IPS-20b (cell line): ENCODE results near the gene NCOR1.
"Not testable (repeated sequence)": the region's sequence is repeated elsewhere in the genome, so short reads cannot be mapped to it uniquely, and the experiment has no call there.

Source experiments
- H3K27ac ChIP-seq: one replicate; pipeline ENCODE4 v1.5.1; 2013; ENCODE audit warnings: low read length
- H3K27me3 ChIP-seq: 2 replicates; pipeline ENCODE4 v1.6.1; 2013; ENCODE audit warnings: mild to moderate bottlenecking, low read length, inconsistent platforms; ENCODE audit not compliant: insufficient read depth
- H3K36me3 ChIP-seq: 2 replicates; pipeline ENCODE4 v1.6.1; 2013; ENCODE audit warnings: low read depth, mild to moderate bottlenecking, inconsistent platforms, low read length, moderate library complexity; ENCODE audit not compliant: insufficient read depth
- H3K4me1 ChIP-seq: 2 replicates; pipeline ENCODE4 v1.6.1; 2013; ENCODE audit warnings: mild to moderate bottlenecking, control low read depth, inconsistent platforms, low read length, moderate library complexity; ENCODE audit not compliant: insufficient read depth
- H3K4me3 ChIP-seq: 2 replicates; pipeline ENCODE4 v1.5.1; 2013; ENCODE audit warnings: mild to moderate bottlenecking, low read length, inconsistent platforms
- H3K9ac ChIP-seq: 2 replicates; pipeline ENCODE4 v1.6.1; 2013; ENCODE audit warnings: low read depth, mild to moderate bottlenecking, inconsistent platforms, low read length, moderate library complexity
- H3K9me3 ChIP-seq: 2 replicates; pipeline ENCODE4 v1.6.1; 2013; ENCODE audit warnings: mild to moderate bottlenecking, low read depth, low read length, inconsistent platforms; ENCODE audit not compliant: insufficient read depth

The NCOR1 gene

DNA sequence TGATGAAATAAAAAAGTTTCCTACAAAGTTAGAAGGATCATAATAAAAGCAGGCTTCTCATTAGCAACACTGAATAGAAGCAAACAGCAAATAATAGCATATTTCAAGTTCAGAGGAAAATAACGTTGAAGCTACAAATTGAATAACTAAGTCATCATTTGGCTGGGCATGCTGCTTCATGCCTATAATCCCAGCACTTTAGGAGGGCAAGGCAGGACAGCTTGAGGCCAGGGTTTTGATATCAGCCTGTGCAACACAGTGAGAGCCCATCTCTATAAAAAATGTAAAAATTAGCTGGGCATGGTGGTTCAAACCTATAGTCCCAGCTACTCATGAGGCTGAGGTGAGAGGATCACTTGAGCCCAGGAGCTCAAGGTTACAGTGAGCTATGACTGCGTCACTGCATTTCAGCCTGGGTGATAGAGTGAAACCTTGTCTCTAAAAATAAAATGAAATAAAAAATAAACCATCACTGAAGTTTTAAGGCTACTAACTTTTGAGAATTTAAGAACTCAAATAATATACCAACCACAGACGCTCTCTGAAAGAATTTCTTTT lies 25.5 kb downstream of the NCOR1 start:
- Histone ChIP-seq H3K36me3 (peaks cover 53% of the 10 kb centered on the region), H3K9ac (no peak overlapping the region), H3K4me1 (no peaks in the 10 kb centered on the region), H3K27ac (no peak overlapping the region), H3K4me3 (no peak overlapping the region), H3K9me3 (no peaks in the 10 kb centered on the region), H3K27me3 (no peaks in the 10 kb centered on the region)

DNA sequence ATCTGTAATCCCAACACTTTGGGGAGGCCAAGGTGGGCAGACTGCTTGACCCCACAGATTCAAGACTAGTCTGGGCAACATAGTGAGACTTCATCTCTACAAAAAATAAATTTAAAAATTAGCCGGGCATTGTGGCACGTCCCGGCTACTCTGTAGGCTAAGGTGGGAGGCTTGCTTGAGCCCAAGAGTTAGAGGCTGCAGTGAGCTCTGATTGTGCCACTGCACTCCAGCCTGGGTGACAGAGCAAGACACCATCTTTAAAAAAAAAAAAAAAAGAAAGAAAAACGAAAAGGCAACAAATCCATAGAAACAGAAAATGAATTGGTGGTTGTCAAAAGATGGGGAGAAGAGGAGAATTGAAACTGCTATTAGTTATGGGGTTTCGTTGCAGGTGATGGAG lies 27.7 kb downstream of the NCOR1 start:
- Histone ChIP-seq H3K36me3 (peaks cover 47% of the 10 kb centered on the region), H3K27me3 (no peaks in the 10 kb centered on the region), H3K9ac (no peak overlapping the region), H3K9me3 (no peaks in the 10 kb centered on the region), H3K4me3 (no peak overlapping the region), H3K4me1 (no peaks in the 10 kb centered on the region), H3K27ac (no peak overlapping the region)

DNA sequence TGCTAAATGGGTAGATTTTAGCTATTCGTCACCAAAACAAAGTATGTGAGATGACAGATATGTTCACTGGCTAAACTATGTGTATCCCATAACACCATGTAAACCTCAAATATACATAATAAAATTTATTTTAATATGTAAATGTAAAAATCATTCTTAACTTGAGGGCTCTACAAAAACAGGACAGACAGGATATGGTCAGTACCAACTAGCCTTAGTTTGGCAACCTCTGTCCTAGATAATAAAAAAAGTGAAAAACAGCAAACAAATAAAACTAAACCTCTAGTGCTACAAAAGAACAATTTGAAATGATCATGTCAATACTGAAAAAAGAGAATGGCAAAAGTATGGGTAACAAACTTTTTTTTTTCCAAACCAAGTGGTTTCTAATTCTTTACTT lies 33.8 kb downstream of the NCOR1 start:
- Histone ChIP-seq H3K4me3 (no peak overlapping the region), H3K9me3 (no peaks in the 10 kb centered on the region), H3K36me3 (peaks cover 22% of the 10 kb centered on the region), H3K9ac (no peak overlapping the region), H3K27me3 (no peaks in the 10 kb centered on the region), H3K27ac (no peak overlapping the region), H3K4me1 (no peaks in the 10 kb centered on the region)

DNA sequence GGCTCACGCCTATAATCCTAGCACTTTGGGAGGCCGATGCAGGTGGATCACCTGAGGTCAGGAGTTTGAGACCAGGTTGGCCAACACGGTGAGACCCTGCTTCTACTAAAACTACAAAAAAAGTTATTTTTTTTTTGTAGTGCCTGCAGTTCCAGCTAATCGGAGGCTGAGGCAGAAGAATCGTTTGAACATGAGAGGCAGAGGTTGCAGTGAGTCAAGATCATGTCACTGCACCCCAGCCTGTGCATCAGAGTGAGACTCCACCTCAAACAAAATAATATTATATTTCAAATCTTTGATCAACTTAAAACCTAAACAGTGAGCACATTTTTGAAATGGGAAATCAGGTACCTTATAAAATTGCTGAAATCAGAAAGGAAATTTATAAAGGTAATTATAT lies 36.5 kb downstream of the NCOR1 start:
- Histone ChIP-seq H3K4me1 (no peaks in the 10 kb centered on the region), H3K9ac (no peak overlapping the region), H3K36me3 (no peaks in the 10 kb centered on the region), H3K9me3 (no peaks in the 10 kb centered on the region), H3K27ac (no peak overlapping the region), H3K4me3 (no peak overlapping the region), H3K27me3 (no peaks in the 10 kb centered on the region)

DNA sequence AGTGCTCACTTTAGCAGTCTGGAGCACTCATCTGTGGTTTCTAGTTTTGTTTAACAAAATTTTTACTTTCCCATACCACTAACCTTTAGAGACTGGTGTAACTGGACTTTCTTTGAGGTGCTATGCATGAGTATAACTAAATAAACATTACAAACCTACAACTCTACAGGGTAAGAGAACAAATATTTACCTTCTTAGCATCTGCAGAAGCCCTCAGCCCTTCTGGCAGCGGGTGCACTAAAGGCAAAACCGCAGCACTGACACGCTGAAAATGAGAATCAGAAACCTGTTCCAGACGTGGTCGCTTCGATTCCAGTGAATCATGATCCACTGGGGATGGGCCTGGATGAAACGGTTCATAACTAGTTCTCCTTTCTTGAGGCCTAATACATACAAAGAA lies 43.7 kb downstream of the NCOR1 start:
- Histone ChIP-seq H3K9ac (no peak overlapping the region), H3K27ac (no peak overlapping the region), H3K4me1 (no peaks in the 10 kb centered on the region), H3K36me3 (peaks cover 25% of the 10 kb centered on the region), H3K27me3 (no peaks in the 10 kb centered on the region), H3K4me3 (no peak overlapping the region), H3K9me3 (no peaks in the 10 kb centered on the region)

DNA sequence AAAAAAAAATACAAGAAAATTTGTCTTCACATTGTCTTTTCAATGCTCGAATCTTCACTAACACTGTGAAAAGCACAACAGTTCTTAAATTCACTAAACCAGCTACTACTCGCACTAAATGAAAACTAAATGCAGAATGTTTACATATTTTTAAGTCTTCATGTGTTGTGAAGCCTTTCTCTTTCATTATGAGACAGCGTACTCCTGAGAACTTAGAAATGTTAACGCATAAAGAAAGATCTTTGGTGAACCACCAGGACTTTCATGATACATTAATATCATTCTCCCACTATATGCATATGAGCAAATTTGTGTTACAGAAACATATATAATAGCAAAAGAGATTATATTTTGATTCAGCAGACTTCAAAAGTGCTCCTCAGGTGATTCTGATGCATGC lies 48.6 kb downstream of the NCOR1 start:
- not testable (repeated sequence) for H3K4me3 ChIP-seq, H3K27me3 ChIP-seq, H3K9me3 ChIP-seq, H3K9ac ChIP-seq, H3K4me1 ChIP-seq, H3K27ac ChIP-seq
- H3K36me3 ChIP-seq = peaks cover 22% of the 10 kb centered on the region

DNA sequence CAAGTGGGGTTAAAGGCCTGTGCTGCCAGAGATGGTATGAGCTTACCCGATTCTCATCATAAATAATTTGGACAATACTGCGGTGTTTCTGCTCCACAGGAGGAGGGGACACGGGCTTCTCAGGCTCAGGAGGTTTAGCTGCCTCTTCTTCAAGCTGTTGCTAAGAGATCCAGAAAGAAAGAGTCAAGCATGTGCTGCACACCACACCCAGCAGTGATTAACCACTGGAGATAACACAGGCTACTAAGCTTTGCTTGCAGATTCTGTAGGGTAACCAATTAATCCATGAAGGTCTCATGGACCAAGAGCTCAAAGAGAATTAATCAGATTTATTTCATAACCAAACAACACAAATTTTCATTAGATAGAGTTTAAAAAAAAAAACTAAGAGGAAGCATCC lies 56.6 kb downstream of the NCOR1 start:
- peaks cover 44% of the 10 kb centered on the region for H3K36me3 ChIP-seq
- H3K4me1 ChIP-seq = no peaks in the 10 kb centered on the region

DNA sequence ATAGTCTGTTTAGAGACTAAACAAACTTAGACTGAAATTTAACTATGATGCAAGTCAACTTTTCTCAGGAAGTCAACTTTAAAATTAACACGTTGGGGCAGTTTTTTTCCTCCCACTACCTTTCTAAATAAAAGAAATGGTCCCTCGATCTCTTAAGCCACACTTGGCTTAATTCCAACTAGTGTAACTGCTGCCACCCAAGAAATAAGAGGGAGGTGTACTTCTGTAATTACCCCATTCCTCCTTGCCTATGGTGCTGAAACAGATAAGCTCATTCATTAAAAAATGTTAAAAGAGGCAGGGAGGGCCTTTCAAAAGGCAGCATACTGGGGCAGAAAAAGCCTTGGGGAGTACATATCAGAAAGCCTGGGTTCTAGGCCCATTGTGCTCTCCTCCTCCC lies 59.8 kb downstream of the NCOR1 start:
- Histone ChIP-seq H3K27ac (no peak overlapping the region), H3K27me3 (no peaks in the 10 kb centered on the region), H3K4me3 (no peak overlapping the region), H3K4me1 (no peaks in the 10 kb centered on the region), H3K36me3 (peaks cover 64% of the 10 kb centered on the region), H3K9me3 (no peaks in the 10 kb centered on the region; the same call in 1 of the 2 replicates), H3K9ac (no peak overlapping the region)

More for the DNA sequence above, 56.6 kb downstream of the NCOR1 start:
- no peak overlapping the region for H3K9ac ChIP-seq
- H3K4me3 ChIP-seq = no peak overlapping the region
- no peaks in the 10 kb centered on the region for H3K9me3 ChIP-seq
- no peaks in the 10 kb centered on the region for H3K27me3 ChIP-seq
- no peak overlapping the region for H3K27ac ChIP-seq

DNA sequence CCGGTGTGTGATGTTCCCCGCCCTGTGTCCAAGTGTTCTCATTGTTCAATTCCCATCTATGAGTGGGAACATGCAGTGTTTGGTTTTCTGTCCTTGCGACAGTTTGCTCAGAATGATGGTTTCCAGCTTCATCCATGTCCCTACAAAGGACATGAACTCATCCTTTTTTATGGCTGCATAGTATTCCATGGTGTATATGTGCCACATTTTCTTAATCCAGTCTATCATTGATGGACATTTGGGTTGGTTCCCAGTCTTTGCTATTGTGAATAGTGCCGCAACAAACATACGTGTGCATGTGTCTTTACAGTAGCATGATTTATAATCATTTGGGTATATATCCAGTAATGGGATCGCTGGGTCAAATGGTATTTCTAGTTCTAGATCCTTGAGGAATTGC lies 63.0 kb downstream of the NCOR1 start:
- peaks cover 73% of the 10 kb centered on the region for H3K36me3 ChIP-seq

DNA sequence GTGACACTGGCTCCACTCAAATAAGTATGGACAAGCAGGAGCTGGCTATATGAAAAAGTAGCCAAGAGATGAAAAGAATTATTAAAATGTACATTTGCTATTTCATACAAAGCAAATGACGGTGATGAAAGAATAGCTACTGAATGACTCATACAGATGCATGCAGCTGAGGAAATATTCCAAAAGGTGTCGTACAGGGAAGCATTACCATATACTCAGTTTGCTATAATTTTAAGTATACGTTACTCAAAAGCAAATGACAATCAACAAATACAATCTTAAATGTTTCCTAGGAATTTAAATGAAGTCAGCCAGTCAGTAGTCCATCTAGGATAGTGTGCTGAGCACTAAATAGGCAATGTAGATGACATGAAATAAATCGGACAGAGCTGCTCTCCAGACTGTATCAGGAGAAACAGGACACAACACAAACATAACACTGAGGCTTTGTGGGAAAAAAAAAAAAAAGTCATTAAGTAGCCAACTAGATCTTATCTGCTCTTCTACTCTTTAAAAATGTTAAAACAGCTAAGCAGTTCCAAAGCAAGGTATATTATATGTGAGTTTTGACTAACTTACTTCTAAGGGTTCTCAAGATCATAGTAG lies 65.0 kb downstream of the NCOR1 start:
- Histone ChIP-seq H3K4me1 (no peaks in the 10 kb centered on the region), H3K36me3 (peaks cover 69% of the 10 kb centered on the region), H3K4me3 (no peak overlapping the region), H3K27me3 (no peaks in the 10 kb centered on the region), H3K9me3 (no peaks in the 10 kb centered on the region; the same call in 1 of the 2 replicates), H3K9ac (no peak overlapping the region), H3K27ac (no peak overlapping the region)

More for the DNA sequence above, 63.0 kb downstream of the NCOR1 start:
- not testable (repeated sequence) for H3K4me3 ChIP-seq, H3K27me3 ChIP-seq, H3K4me1 ChIP-seq, H3K9ac ChIP-seq, H3K9me3 ChIP-seq, H3K27ac ChIP-seq

DNA sequence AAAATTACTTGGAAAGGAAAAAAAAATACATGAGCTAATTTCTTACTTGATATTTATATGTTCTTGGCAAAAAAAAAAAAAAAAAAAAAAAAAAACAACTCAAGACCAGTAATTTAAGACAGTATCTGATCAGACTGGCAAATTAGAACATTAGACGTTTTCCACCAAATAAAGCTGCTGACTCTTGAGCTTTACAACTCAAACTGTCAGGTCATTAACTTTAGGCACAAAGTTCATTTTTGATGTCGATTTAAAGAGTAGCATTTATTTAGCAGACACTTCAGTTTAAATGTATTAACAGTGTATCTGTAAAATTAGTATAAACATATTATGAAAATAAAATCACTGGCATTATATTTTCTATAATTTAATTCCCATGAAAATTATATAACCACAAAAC lies 66.7 kb downstream of the NCOR1 start:
- Histone ChIP-seq H3K4me1 (no peaks in the 10 kb centered on the region), H3K4me3 (no peak overlapping the region), H3K36me3 (peaks cover 74% of the 10 kb centered on the region), H3K27me3 (no peaks in the 10 kb centered on the region), H3K9ac (no peak overlapping the region), H3K9me3 (no peaks in the 10 kb centered on the region; the same call in 1 of the 2 replicates), H3K27ac (no peak overlapping the region)

DNA sequence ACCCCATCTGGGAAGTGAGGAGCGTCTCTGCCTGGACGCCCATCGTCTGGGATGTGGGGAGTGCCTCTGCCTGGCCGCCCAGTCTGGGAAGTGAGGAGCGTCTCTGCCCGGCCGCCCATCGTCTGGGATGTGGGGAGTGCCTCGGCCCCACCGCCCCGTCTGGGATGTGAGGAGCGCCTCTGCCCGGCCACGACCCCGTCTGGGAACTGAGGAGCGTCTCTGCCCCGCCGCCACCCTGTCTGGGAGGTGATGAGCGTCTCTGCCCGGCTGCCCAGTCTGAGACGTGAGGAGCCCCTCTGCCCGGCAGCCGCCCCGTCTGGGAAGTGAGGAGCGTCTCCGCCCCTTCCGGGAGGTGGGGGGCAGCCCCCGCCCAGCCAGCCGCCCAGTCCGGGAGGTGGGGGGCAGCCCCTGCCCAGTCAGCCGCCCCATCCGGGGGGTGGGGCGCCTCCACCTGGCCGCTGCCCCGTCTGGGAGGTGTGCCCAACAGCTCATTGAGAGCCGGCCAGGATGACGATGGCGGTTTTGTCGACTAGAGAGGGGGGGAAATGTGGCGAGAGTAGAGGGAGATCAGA lies 69.9 kb downstream of the NCOR1 start:
- peaks cover 83% of the 10 kb centered on the region for H3K36me3 ChIP-seq
- H3K4me3 ChIP-seq, H3K4me1 ChIP-seq, H3K27ac ChIP-seq, H3K9ac ChIP-seq, H3K9me3 ChIP-seq, H3K27me3 ChIP-seq: not testable (repeated sequence)
